DOHH2 (cell line): ENCODE data around the gene PTGDR2.

Experiments
- H3F3A ChIP-seq: fragments of 200-600 bp; sonication (generic), shearing (Covaris generic); 2 replicates; pipeline ENCODE4 v1.6.0; 2016; ENCODE audit warnings: antibody characterized with exemption, mild to moderate bottlenecking; ENCODE audit not compliant: control insufficient read depth, insufficient read depth
- H3K27ac ChIP-seq: fragments of 200-600 bp; sonication (generic); 2 replicates; pipeline ENCODE4 v1.5.1; 2014; ENCODE audit warnings: low read depth, mild to moderate bottlenecking, low read length, moderate library complexity
- H3K27me3 ChIP-seq: fragments of 200-600 bp; sonication (generic); 2 replicates; pipeline ENCODE4 v1.6.1; 2014; ENCODE audit warnings: mild to moderate bottlenecking, low read length, mixed read lengths; ENCODE audit not compliant: control insufficient read depth
- H3K36me3 ChIP-seq: fragments of 200-600 bp; sonication (generic); 2 replicates; pipeline ENCODE4 v1.6.1; 2014; ENCODE audit warnings: mild to moderate bottlenecking, low read length, moderate library complexity, mixed read lengths; ENCODE audit not compliant: control insufficient read depth
- H3K4me1 ChIP-seq: fragments of 200-600 bp; sonication (generic); 2 replicates; pipeline ENCODE4 v1.6.1; 2014; ENCODE audit warnings: mild to moderate bottlenecking, low read length, mixed read lengths; ENCODE audit not compliant: control insufficient read depth
- H3K4me2 ChIP-seq: fragments of 200-600 bp; sonication (generic); 2 replicates; pipeline ENCODE4 v1.6.0; 2014; ENCODE audit warnings: mild to moderate bottlenecking, low read length, moderate library complexity
- H3K4me3 ChIP-seq: fragments of 200-600 bp; sonication (generic); 2 replicates; pipeline ENCODE4 v1.5.1; 2014; ENCODE audit warnings: mild to moderate bottlenecking, low read length, mixed read lengths
- H3K79me2 ChIP-seq: fragments of 200-600 bp; sonication (generic); 2 replicates; pipeline ENCODE4 v1.6.1; 2014; ENCODE audit warnings: mild to moderate bottlenecking, low read length, mixed read lengths; ENCODE audit not compliant: control insufficient read depth
- H3K9me2 ChIP-seq: fragments of 200-600 bp; sonication (generic); replicated peaks from 2 replicates; pipeline ENCODE4 v1.6.1; 2014; ENCODE audit warnings: mild to moderate bottlenecking, low read length, mixed read lengths; ENCODE audit not compliant: control insufficient read depth
- H3K9me3 ChIP-seq: fragments of 200-600 bp; sonication (generic); 2 replicates; pipeline ENCODE4 v1.6.1; 2014; ENCODE audit warnings: antibody characterized with exemption, low read length, mixed read lengths; ENCODE audit not compliant: control insufficient read depth, insufficient read depth
- H4K20me1 ChIP-seq: fragments of 200-600 bp; sonication (generic); 2 replicates; pipeline ENCODE4 v1.6.0; 2014; ENCODE audit warnings: low read depth, mild to moderate bottlenecking, antibody characterized with exemption, low read length, moderate library complexity; ENCODE audit not compliant: control insufficient read depth, insufficient read depth
- CTCF ChIP-seq: fragments of 200-600 bp; sonication (generic); IDR thresholded peaks from one replicate; pipeline ENCODE4 v1.5.1; 2014; ENCODE audit warnings: antibody characterized with exemption, mild to moderate bottlenecking, low read depth, low read length; ENCODE audit not compliant: poor library complexity, severe bottlenecking
- EZH2phosphoT487 ChIP-seq: fragments of 200-600 bp; sonication (generic); IDR thresholded peaks from 2 replicates; pipeline ENCODE4 v1.6.1; 2017; ENCODE audit warnings: borderline replicate concordance, mild to moderate bottlenecking, antibody characterized with exemption, low read length, moderate library complexity, mixed read lengths

The PTGDR2 gene

GRCh38 chr11:60840470-60841430 is 15.0 kb downstream of the PTGDR2 start:
- Histone ChIP-seq H3K79me2 (peaks cover 44% of the 10 kb centered on the region), H3F3A (no peaks in the 10 kb centered on the region), H3K9me3 (no peaks in the 10 kb centered on the region), H3K4me3 (peak overlapping the region; percentile 84), H3K9me2 (no peaks in the 10 kb centered on the region), H4K20me1 (peaks cover 6% of the 10 kb centered on the region; the same call in 1 of the 2 replicates), H3K4me2 (peak overlapping the region; percentile 87), H3K27me3 (no peaks in the 10 kb centered on the region), H3K27ac (no peak overlapping the region), H3K4me1 (peaks cover 29% of the 10 kb centered on the region), H3K36me3 (peaks cover 30% of the 10 kb centered on the region)
- TF ChIP-seq CTCF, result no peak
- no peak for TF ChIP-seq EZH2phosphoT487

GRCh38 chr11:60838132-60838531 is 17.6 kb downstream of the PTGDR2 start:
- Histone ChIP-seq H3K4me2 (no peak overlapping the region), H3K79me2 (peaks cover 18% of the 10 kb centered on the region), H3K9me2 (no peaks in the 10 kb centered on the region), H3K4me1 (peaks cover 16% of the 10 kb centered on the region), H3K36me3 (peaks cover 6% of the 10 kb centered on the region), H3K27ac (no peak overlapping the region), H4K20me1 (no peaks in the 10 kb centered on the region), H3K9me3 (no peaks in the 10 kb centered on the region), H3K4me3 (no peak overlapping the region), H3F3A (no peaks in the 10 kb centered on the region), H3K27me3 (no peaks in the 10 kb centered on the region)
- no peak for TF ChIP-seq EZH2phosphoT487

GRCh38 chr11:60836866-60837515 is 18.8 kb downstream of the PTGDR2 start:
- no peak overlapping the region for H3K4me2 ChIP-seq

More at GRCh38 chr11:60836866-60837515, 18.8 kb downstream of the PTGDR2 start:
- H3K79me2 ChIP-seq, result peaks cover 6% of the 10 kb centered on the region
- no peaks in the 10 kb centered on the region for H3K9me2 ChIP-seq
- peaks cover 21% of the 10 kb centered on the region for H3K4me1 ChIP-seq
- H3K4me3 ChIP-seq, result no peak overlapping the region
- no peaks in the 10 kb centered on the region for H4K20me1 ChIP-seq
- no peaks in the 10 kb centered on the region for H3K36me3 ChIP-seq
- no peaks in the 10 kb centered on the region for H3K27me3 ChIP-seq
- H3F3A ChIP-seq, result no peaks in the 10 kb centered on the region
- H3K27ac ChIP-seq, result no peak overlapping the region
- no peaks in the 10 kb centered on the region for H3K9me3 ChIP-seq
- TF ChIP-seq CTCF (no peak), EZH2phosphoT487 (no peak)
